ENCODE measurements around the gene TNC. TPM values are rescaled to one million over a fixed set of nuclear protein-coding genes. Genes with fewer than 3 reads are reported as not detected.
"Not testable (repeated sequence)": the region's sequence is repeated elsewhere in the genome, so short reads cannot be mapped to it uniquely, and the experiment has no call there.

The TNC gene
- total RNA-seq, 1 donor from 2014 or later: 95.2 TPM

- Mint-ChIP-seq H3K4me1 (ENCODE audit: unreplicated experiment) (peaks cover 21% of the 10 kb centered on the region), H3K9me3 (no peaks in the 10 kb centered on the region), H3K4me3 (no peak overlapping the region), H3K36me3 (no peaks in the 10 kb centered on the region), H3K27me3 (peaks cover 11% of the 10 kb centered on the region), H3K27ac (no peak overlapping the region)
- TF ChIP-seq CTCF (conservative IDR thresholded peaks at IDR 0.05): no peak
- no peak for DNase-seq (ENCODE audit: extremely low spot score, unreplicated experiment)
Measured at GRCh38 chr9:115135821-115136778, 18.1 kb upstream of the TNC start.

- no peak for TF ChIP-seq CTCF (conservative IDR thresholded peaks at IDR 0.05)
- DNase-seq (ENCODE audit: extremely low spot score, unreplicated experiment): no peak
- no peak overlapping the region for H3K27ac Mint-ChIP-seq
- no peaks in the 10 kb centered on the region for H3K9me3 Mint-ChIP-seq
- peaks cover 21% of the 10 kb centered on the region for H3K4me1 Mint-ChIP-seq (ENCODE audit: unreplicated experiment)
- no peak overlapping the region for H3K4me3 Mint-ChIP-seq
- no peaks in the 10 kb centered on the region for H3K36me3 Mint-ChIP-seq
- H3K27me3 Mint-ChIP-seq: peaks cover 11% of the 10 kb centered on the region
Measured at GRCh38 chr9:115134941-115135340, 17.0 kb upstream of the TNC start.

GRCh38 chr9:115133649-115134048 lies 15.7 kb upstream of the TNC start:
- H3K27me3 Mint-ChIP-seq: peaks cover 11% of the 10 kb centered on the region
- H3K4me3 Mint-ChIP-seq: no peak overlapping the region
- peaks cover 21% of the 10 kb centered on the region for H3K4me1 Mint-ChIP-seq (ENCODE audit: unreplicated experiment)
- H3K27ac Mint-ChIP-seq: no peak overlapping the region
- no peaks in the 10 kb centered on the region for H3K36me3 Mint-ChIP-seq
- H3K9me3 Mint-ChIP-seq: no peaks in the 10 kb centered on the region
- DNase-seq (ENCODE audit: extremely low spot score, unreplicated experiment): no peak
- no peak for TF ChIP-seq CTCF (conservative IDR thresholded peaks at IDR 0.05)

- Mint-ChIP-seq H3K27ac (no peak overlapping the region), H3K4me3 (no peak overlapping the region), H3K36me3 (no peaks in the 10 kb centered on the region), H3K9me3 (no peaks in the 10 kb centered on the region), H3K27me3 (peaks cover 11% of the 10 kb centered on the region), H3K4me1 (ENCODE audit: unreplicated experiment) (peaks cover 21% of the 10 kb centered on the region)
- TF ChIP-seq CTCF (conservative IDR thresholded peaks at IDR 0.05): no peak
- DNase-seq (ENCODE audit: extremely low spot score, unreplicated experiment): no peak
Measured at GRCh38 chr9:115132648-115133047, 14.7 kb upstream of the TNC start.

- Mint-ChIP-seq H3K4me1 (ENCODE audit: unreplicated experiment) (peaks cover 14% of the 10 kb centered on the region), H3K36me3 (no peaks in the 10 kb centered on the region), H3K27ac (no peak overlapping the region), H3K9me3 (peaks cover 4% of the 10 kb centered on the region), H3K4me3 (no peak overlapping the region), H3K27me3 (peaks cover 3% of the 10 kb centered on the region)
- no peak for TF ChIP-seq CTCF (conservative IDR thresholded peaks at IDR 0.05)
- DNase-seq (ENCODE audit: extremely low spot score, unreplicated experiment): no peak
Measured at GRCh38 chr9:115130176-115130575, 12.2 kb upstream of the TNC start.

GRCh38 chr9:115128726-115129125 lies 10.8 kb upstream of the TNC start:
- H3K36me3 Mint-ChIP-seq; H3K4me3 Mint-ChIP-seq; H3K4me1 Mint-ChIP-seq (ENCODE audit: unreplicated experiment); DNase-seq (ENCODE audit: extremely low spot score, unreplicated experiment); H3K27me3 Mint-ChIP-seq; H3K27ac Mint-ChIP-seq; H3K9me3 Mint-ChIP-seq: not testable (repeated sequence)

Data from type B pancreatic cell (in vitro differentiated cells).